K562 (cell line): ENCODE results near the gene HOXC4. TPM values are rescaled to one million over a fixed set of nuclear protein-coding genes. Genes with fewer than 3 reads are reported as not detected.

Experiments used
- ATAC-seq: fragments of 200-7000 bp; cut with Tn5 transposase; 3 replicates; pipeline ENCODE4 v1.9.1; 2020; ENCODE audit warnings: moderate library complexity
- BruUV-seq: library from RNA; stranded (reverse); fragments of 400-500 nt; replicated peaks from 2 replicates; lab custom pipeline; 2021; lab: Mats Ljungman, UMichigan
- CTCF ChIA-PET: fragments of 300-600 bp; formaldehyde crosslinking; extraction: SDS; loops from one replicate; lab custom pipeline; 2021; ENCODE audit warnings: low intra/inter-chr PET ratio; lab: Yijun Ruan, JAX
- POLR2A ChIA-PET: fragments of 300-600, 350-650 bp; sonication (Branson Sonifier 250); formaldehyde crosslinking; extraction: SDS; loops from one replicate; lab custom pipeline; 2021; ENCODE audit warnings: antibody characterized with exemption, inconsistent platforms; lab: Yijun Ruan, JAX
- DNase-seq, 4 experiments: peaks; one replicate each; pipeline versions ENCODE4 v3.0.0 to v3.0.0-alpha.2; 2011 to 2018; ENCODE audit warnings: low spot score in 3 of 4, mixed read lengths in 3 of 4; ENCODE audit errors: extremely low read depth in 1 of 4
- FAIRE-seq: peaks from 2 replicates; lab custom pipeline; 2011; peaks lifted over from hg19 to GRCh38; lab: Jason Lieb, UNC
- H2AFZ ChIP-seq: 2 replicates; pipeline ENCODE4 v1.6.0; 2011; ENCODE audit warnings: low read depth, low read length, control low read depth, inconsistent platforms
- H3K27ac ChIP-seq: fragments of 200-600 bp; 3 replicates; pipeline ENCODE4 v1.8.0; 2011; ENCODE audit warnings: low read depth, mild to moderate bottlenecking, control low read depth, inconsistent platforms, low read length, moderate library complexity, mixed read lengths; ENCODE audit errors: extremely low read depth
- H3K27me3 ChIP-seq, 2 experiments: fragments of 300-600 bp in 1 of 2; 2 replicates in 1 of 2; 3 replicates in 1 of 2; pipeline versions ENCODE4 v1.6.0 to v1.8.0; 2011; ENCODE audit warnings: inconsistent platforms in 2 of 2, low read length in 2 of 2, mild to moderate bottlenecking in 1 of 2, mixed read lengths in 1 of 2, moderate library complexity in 1 of 2; ENCODE audit not compliant: control insufficient read depth in 2 of 2, insufficient read depth in 2 of 2
- H3K36me3 ChIP-seq: fragments of 300-600 bp; 3 replicates; pipeline ENCODE4 v1.8.0; 2011; ENCODE audit warnings: mild to moderate bottlenecking, low read length, inconsistent platforms; ENCODE audit not compliant: control insufficient read depth, insufficient read depth
- H3K4me1 ChIP-seq, 2 experiments: fragments of 200-600 bp in 1 of 2; replicated peaks in 1 of 2; 2 replicates in 1 of 2; 3 replicates in 1 of 2; pipeline versions ENCODE4 v1.5.1 to v1.8.0; 2011; ENCODE audit warnings: inconsistent platforms in 2 of 2, low read length in 2 of 2, mild to moderate bottlenecking in 1 of 2, mixed read lengths in 1 of 2, moderate library complexity in 1 of 2; ENCODE audit not compliant: control insufficient read depth in 2 of 2, insufficient read depth in 2 of 2
- H3K4me2 ChIP-seq: 2 replicates; pipeline ENCODE4 v1.6.1; 2011; ENCODE audit warnings: low read length, control low read depth, inconsistent platforms, mixed read lengths; ENCODE audit not compliant: insufficient read depth
- H3K4me3 ChIP-seq: fragments of 200-600 bp; sonication (generic), shearing (Covaris generic); 2 replicates; pipeline ENCODE4 v1.5.1; 2016; ENCODE audit warnings: control low read depth, inconsistent platforms
- H3K79me2 ChIP-seq: fragments of 200-600 bp; 3 replicates; pipeline ENCODE4 v1.8.0; 2011; ENCODE audit warnings: low read length, inconsistent platforms; ENCODE audit not compliant: control insufficient read depth, insufficient read depth
- H3K9ac ChIP-seq, 2 experiments: 2 replicates each; pipeline versions ENCODE4 v1.6.0 to v1.6.1; 2011; ENCODE audit warnings: low read depth in 2 of 2, low read length in 2 of 2, control low read depth in 1 of 2, inconsistent platforms in 1 of 2, mild to moderate bottlenecking in 1 of 2, mixed read lengths in 1 of 2; ENCODE audit not compliant: insufficient read depth in 1 of 2
- H3K9me1 ChIP-seq: one replicate; pipeline ENCODE4 v1.6.0; 2011; ENCODE audit warnings: inconsistent platforms, mild to moderate bottlenecking, low read length, moderate library complexity; ENCODE audit not compliant: control insufficient read depth, insufficient read depth
- H3K9me3 ChIP-seq: replicated peaks from 2 replicates; pipeline ENCODE4 v1.5.1; 2011; ENCODE audit warnings: low read depth, low read length, inconsistent platforms; ENCODE audit not compliant: control insufficient read depth, insufficient read depth
- H4K20me1 ChIP-seq: replicated peaks from 2 replicates; pipeline ENCODE4 v1.6.1; 2011; ENCODE audit warnings: low read length, inconsistent platforms, mixed read lengths; ENCODE audit not compliant: control insufficient read depth, insufficient read depth
- TBL1XR1 ChIP-seq, 2 experiments: IDR thresholded peaks; 2 replicates each; pipeline ENCODE4 v1.6.1; 2012; ENCODE audit warnings: improper control_type of control experiment in 2 of 2, low read length in 2 of 2, mild to moderate bottlenecking in 1 of 2
- ZNF253 ChIP-seq: fragments of 250-450 bp; sonication (Bioruptor Pico); conservative IDR thresholded peaks from 2 replicates; pipeline ENCODE4 v1.6.1; 2021; ENCODE audit warnings: mild to moderate bottlenecking
- ZNF444 ChIP-seq: fragments of 250-450 bp; sonication (Bioruptor Pico); IDR thresholded peaks from 2 replicates; pipeline ENCODE4 v1.4.0; 2020; ENCODE audit warnings: mild to moderate bottlenecking, moderate library complexity
- WGBS: fragments of 100-300 bp; shearing (Covaris generic); methylation state at CpG from one replicate; pipeline ENCODE4 v1.1.6; 2016; ENCODE audit warnings: low coverage, mixed read lengths; ENCODE audit not compliant: insufficient coverage; ENCODE audit errors: missing lambda C conversion rate; 5-methylcytosine and 5-hydroxymethylcytosine counted together
- in situ Hi-C: fragments of 300-500 bp; cut with MboI; formaldehyde crosslinking; loops from 4 replicates; pipeline ENCODE4 v1.15.0; 2018; ENCODE audit warnings: inconsistent platforms, mixed read lengths
- intact Hi-C: fragments of 100-400 bp; cut with micrococcal nuclease; formaldehyde crosslinking; loops from 2 replicates; pipeline ENCODE4 v1.14.2; 2022
- polyA plus RNA-seq, 8 experiments: library from polyadenylated mRNA; depleted of rRNA in 4 of 8; stranded (reverse) in 5 of 8; unstranded in 3 of 8; fragments of >200 nt; fragmentation: Nextera tagmentation in 2 of 8; fragmentation: Illumina TruSeq in 1 of 8; extraction: Ambion mirVana in 2 of 8; extraction: Trizol in 1 of 8; gene quantifications; 2 replicates each; pipeline versions ENCODE4 v1.2.1 to v1.2.3, GENCODE V29; 2011 to 2014; ENCODE audit warnings: inconsistent platforms in 1 of 8, missing spikeins in 1 of 8
- total RNA-seq, 7 experiments: library from RNA; depleted of rRNA in 6 of 7; stranded (reverse); fragments of >200 nt in 6 of 7; fragmentation: Illumina TruSeq in 2 of 7; extraction: Trizol in 2 of 7; gene quantifications; 2 replicates each; pipeline versions ENCODE4 v1.2.1 to v1.2.3, GENCODE V29; 2011 to 2021; ENCODE audit warnings: low replicate concordance in 1 of 7

The HOXC4 gene
- total and polyA plus RNA-seq, 9 of the 15 experiments (the other 6 are each of a cell fraction or from before 2014, with no cell fraction given), result 0.06 to 1.5 (median 0.44) TPM; not detected in 1

GRCh38 chr12:54009171-54010052 is 44.2 kb upstream of the HOXC4 start:
- no peak overlapping the region for H3K4me3 ChIP-seq
- CTCF ChIA-PET, result no interaction called here
- WGBS, result 87% methylated on average over 25 of the region's 51 CpGs
- H3K27ac ChIP-seq, result no peak overlapping the region
- peaks cover 14 to 29% of the 10 kb centered on the region in 2 experiments for H3K4me1 ChIP-seq
- H3K9me1 ChIP-seq, result no peaks in the 10 kb centered on the region
- no peak overlapping the region for H3K4me2 ChIP-seq
- intact Hi-C loops (loop anchor here (10.0 kb wide), 1 partner anchor 285 kb away; no protein-coding TSS in a partner anchor), in situ Hi-C loops (no loop called here)
- H4K20me1 ChIP-seq, result no peaks in the 10 kb centered on the region; the same call in 1 of the 2 replicates
- H3K9me3 ChIP-seq, result no peaks in the 10 kb centered on the region
- TF ChIP-seq ZNF253 (no peak), TBL1XR1 (IDR thresholded peaks at IDR 0.05; ENCODE audit: low read length in 2 of 2) (no peak), ZNF444 (CRISPR knock-in tag) (no peak)
- ATAC-seq (no peak), FAIRE-seq (no peak), DNase-seq (no peak)
- BruUV-seq, result no TSS peak
- no peaks in the 10 kb centered on the region for H3K27me3 ChIP-seq
- H3K36me3 ChIP-seq, result no peaks in the 10 kb centered on the region
- no peak overlapping the region for H2AFZ ChIP-seq
- no peak overlapping the region for H3K9ac ChIP-seq
- POLR2A ChIA-PET, result interaction anchor here (0.6 to 1.5 kb wide), 3 partner anchors 8 to 721 kb away, joined by 3 to 8 read pairs (median 4); no protein-coding TSS in a partner anchor
- H3K79me2 ChIP-seq, result no peaks in the 10 kb centered on the region; the same call in 2 of the 3 replicates
